GM12872 (cell line): ENCODE results near the gene CDC42.

Experiments
- CTCF ChIP-seq: IDR thresholded peaks from 3 replicates; pipeline ENCODE4 v1.5.1; 2011; ENCODE audit warnings: low read depth, mild to moderate bottlenecking, low read length, moderate library complexity; ENCODE audit not compliant: insufficient read depth

Gene CDC42

DNA sequence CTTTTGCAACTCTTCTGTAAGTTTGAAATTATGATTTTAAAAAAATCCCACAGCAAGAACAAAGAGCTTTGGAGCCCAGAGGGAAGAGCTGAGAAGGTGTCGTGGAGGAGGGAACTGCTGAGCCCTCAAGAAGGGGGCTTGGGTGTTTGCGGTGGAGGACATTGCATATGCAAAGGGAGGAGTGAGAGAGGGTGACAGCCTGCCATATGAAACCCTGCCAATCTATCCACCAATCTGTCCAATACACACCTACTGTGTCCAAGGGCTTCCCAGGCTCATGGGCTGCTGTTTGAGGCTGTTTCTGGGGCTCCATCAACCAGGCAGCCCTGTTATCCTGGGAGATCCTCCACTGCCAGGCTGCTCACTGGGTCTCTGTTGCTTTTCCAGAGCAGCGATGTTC lies 75.2 kb downstream of the CDC42 start:
- TF ChIP-seq CTCF: no peak

DNA sequence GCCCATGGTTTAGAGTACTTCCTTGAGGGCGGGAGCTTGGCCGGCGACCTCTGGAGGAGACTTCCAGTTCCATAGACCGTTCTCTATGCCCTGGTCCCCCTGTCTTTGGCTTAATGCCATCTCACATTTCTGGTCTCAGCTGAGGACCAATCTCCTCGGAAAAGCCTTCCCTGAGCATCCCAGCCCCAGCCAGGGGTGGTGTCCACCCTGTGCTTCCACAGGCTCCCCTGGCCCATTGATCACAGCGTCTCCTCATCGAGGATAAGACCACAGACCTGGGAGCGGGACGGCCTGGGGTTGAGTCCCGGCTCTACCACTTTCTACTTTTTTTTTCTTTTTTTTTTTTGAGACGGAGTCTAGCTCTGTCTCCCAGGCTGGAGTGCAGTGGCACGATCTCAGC lies 75.9 kb downstream of the CDC42 start:
- TF ChIP-seq CTCF: no peak

DNA sequence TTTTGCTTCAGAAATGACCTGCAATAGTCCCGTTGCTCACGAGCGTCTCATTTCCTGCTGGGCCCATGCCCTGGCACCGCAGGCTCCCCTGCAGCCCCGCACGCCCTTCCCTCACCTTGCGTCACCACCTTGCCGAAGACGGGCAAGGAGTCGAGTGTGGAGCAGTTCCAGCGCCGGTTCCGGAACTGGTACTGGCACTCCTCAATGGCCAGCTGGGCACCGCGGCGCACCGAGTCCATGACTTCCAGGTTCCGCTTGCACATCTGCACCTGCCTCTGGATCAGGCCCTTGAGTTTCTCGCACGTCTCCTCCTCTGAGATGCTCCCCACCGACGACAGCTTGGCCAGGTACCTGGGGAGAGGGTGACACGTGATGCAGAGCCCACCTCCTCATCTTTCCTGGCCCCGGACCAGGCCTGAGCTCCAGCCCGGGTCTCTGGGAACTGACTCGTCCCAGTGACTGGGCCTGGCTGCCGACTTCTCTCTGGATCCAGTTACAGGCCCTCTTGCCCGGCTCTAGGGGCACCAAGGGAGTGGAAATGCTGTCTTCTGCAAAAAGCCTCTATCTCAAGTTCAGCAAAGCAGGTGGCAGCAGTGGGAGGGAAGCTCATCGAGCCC lies 77.1 kb downstream of the CDC42 start:
- no peak for TF ChIP-seq CTCF

- no peak for TF ChIP-seq CTCF
These were observed 78.6 kb downstream of the CDC42 start for GRCh38 chr1:22131062-22131461.

- TF ChIP-seq CTCF: peak; percentile 96
These were observed 79.5 kb downstream of the CDC42 start for GRCh38 chr1:22131875-22132486.

- no peak for TF ChIP-seq CTCF
These were observed 80.2 kb downstream of the CDC42 start for GRCh38 chr1:22132517-22133235.

- TF ChIP-seq CTCF: no peak
These were observed 80.9 kb downstream of the CDC42 start for GRCh38 chr1:22133247-22133930.
